ENCODE data around the gene TNFRSF12A.

TNFRSF12A gene

GRCh38 chr16:3028716-3029319 is 8.7 kb downstream of the TNFRSF12A start:
- H3K9me3 ChIP-seq (ENCODE audit: control extremely low read depth in 1 of 5, control insufficient read depth in 4 of 5, insufficient read depth in 2 of 5, low read depth in 1 of 5, low read length in 4 of 5): no peaks in the 10 kb centered on the region
- H3K36me3 ChIP-seq (ENCODE audit: control insufficient read depth in 4 of 4, insufficient read depth in 4 of 4, low read length in 3 of 4): peaks cover 5 to 22% (median 19%) of the 10 kb centered on the region in 4 experiments
- peaks cover 0 to 54% (median 31%) of the 10 kb centered on the region in 5 experiments for H3K27me3 ChIP-seq (replicated peaks in 2 of 5; ENCODE audit: control insufficient read depth in 4 of 5, insufficient read depth in 5 of 5, low read length in 4 of 5)
- CTCF ChIA-PET: interaction anchor here (0.6 to 12.5 kb wide), 20 partner anchors 8 to 1109 kb away, joined by 3 to 197 read pairs (median 6); partner anchors contain the start of genes BICDL2, CLDN6, CLDN9 and HCFC1R1
- no peak overlapping the region for H3K27ac ChIP-seq (ENCODE audit: insufficient read depth in 1 of 2, low read depth in 1 of 2, low read length in 2 of 2, poor library complexity in 1 of 2, severe bottlenecking in 2 of 2)
- H3K4me1 ChIP-seq (ENCODE audit: control extremely low read depth in 1 of 4, control insufficient read depth in 4 of 4, insufficient read depth in 4 of 4, low read length in 3 of 4): peaks cover 0 to 25% (median 23%) of the 10 kb centered on the region in 4 experiments
- POLR2A ChIA-PET: interaction anchor here (0.8 to 1.6 kb wide), 4 partner anchors 8 to 1387 kb away, joined by 3 to 7 read pairs (median 4); no protein-coding TSS in a partner anchor
- WGBS (ENCODE audit: insufficient coverage): 41% methylated on average over 12 of the region's 15 CpGs
- DNase-seq: no peak
- no peak overlapping the region for H3K4me3 ChIP-seq (ENCODE audit: control insufficient read depth in 1 of 7, extremely low read depth in 1 of 7, insufficient read depth in 4 of 7, low read depth in 2 of 7, low read length in 6 of 7)

GRCh38 chr16:3029491-3030221 is 9.5 kb downstream of the TNFRSF12A start:
- Histone ChIP-seq H3K27me3 (replicated peaks in 2 of 5; ENCODE audit: control insufficient read depth in 4 of 5, insufficient read depth in 5 of 5, low read length in 4 of 5) (peaks cover 0 to 62% (median 36%) of the 10 kb centered on the region in 5 experiments), H3K4me3 (ENCODE audit: control insufficient read depth in 1 of 7, extremely low read depth in 1 of 7, insufficient read depth in 4 of 7, low read depth in 2 of 7, low read length in 6 of 7) (peak overlapping the region in 3 of 7 experiments; percentile 1 to 54 (median 6)), H3K9me3 (ENCODE audit: control extremely low read depth in 1 of 5, control insufficient read depth in 4 of 5, insufficient read depth in 2 of 5, low read depth in 1 of 5, low read length in 4 of 5) (no peaks in the 10 kb centered on the region), H3K27ac (ENCODE audit: insufficient read depth in 1 of 2, low read depth in 1 of 2, low read length in 2 of 2, poor library complexity in 1 of 2, severe bottlenecking in 2 of 2) (no peak overlapping the region), H3K36me3 (ENCODE audit: control insufficient read depth in 4 of 4, insufficient read depth in 4 of 4, low read length in 3 of 4) (peaks cover 5 to 22% (median 19%) of the 10 kb centered on the region in 4 experiments), H3K4me1 (ENCODE audit: control extremely low read depth in 1 of 4, control insufficient read depth in 4 of 4, insufficient read depth in 4 of 4, low read length in 3 of 4) (peaks cover 0 to 22% (median 21%) of the 10 kb centered on the region in 4 experiments)
- CTCF ChIA-PET: interaction anchor here (1.1 to 12.5 kb wide), 13 partner anchors 9 to 99 kb away, joined by 3 to 197 read pairs (median 16); partner anchors contain the start of genes BICDL2, CLDN6, HCFC1R1 and MMP25
- DNase-seq: no peak
- POLR2A ChIA-PET: interaction anchor here (1.5 kb wide), 1 partner anchor 9 kb away, joined by 3 read pairs; no protein-coding TSS in a partner anchor
- 12% methylated on average over 59 of the region's 59 CpGs for WGBS (ENCODE audit: insufficient coverage)

- H3K4me3 ChIP-seq (ENCODE audit: control insufficient read depth in 1 of 7, extremely low read depth in 1 of 7, insufficient read depth in 4 of 7, low read depth in 2 of 7, low read length in 6 of 7): no peak overlapping the region
- DNase-seq: no peak
- H3K4me1 ChIP-seq (ENCODE audit: control extremely low read depth in 1 of 4, control insufficient read depth in 4 of 4, insufficient read depth in 4 of 4, low read length in 3 of 4): peaks cover 0 to 24% (median 21%) of the 10 kb centered on the region in 4 experiments
- POLR2A ChIA-PET: interaction anchor here (1.5 kb wide), 1 partner anchor 10 kb away, joined by 3 read pairs; no protein-coding TSS in a partner anchor
- 82% methylated on average over 30 of the region's 33 CpGs for WGBS (ENCODE audit: insufficient coverage)
- H3K27me3 ChIP-seq (replicated peaks in 2 of 5; ENCODE audit: control insufficient read depth in 4 of 5, insufficient read depth in 5 of 5, low read length in 4 of 5): peaks cover 0 to 70% (median 39%) of the 10 kb centered on the region in 5 experiments
- CTCF ChIA-PET: interaction anchor here (0.8 to 12.5 kb wide), 16 partner anchors 10 to 131 kb away, joined by 3 to 197 read pairs (median 12); partner anchors contain the start of genes BICDL2, CLDN6, HCFC1R1 and MMP25
- H3K27ac ChIP-seq (ENCODE audit: insufficient read depth in 1 of 2, low read depth in 1 of 2, low read length in 2 of 2, poor library complexity in 1 of 2, severe bottlenecking in 2 of 2): no peak overlapping the region
- H3K36me3 ChIP-seq (ENCODE audit: control insufficient read depth in 4 of 4, insufficient read depth in 4 of 4, low read length in 3 of 4): peaks cover 5 to 20% (median 18%) of the 10 kb centered on the region in 4 experiments
- no peaks in the 10 kb centered on the region for H3K9me3 ChIP-seq (ENCODE audit: control extremely low read depth in 1 of 5, control insufficient read depth in 4 of 5, insufficient read depth in 2 of 5, low read depth in 1 of 5, low read length in 4 of 5)
Observed at GRCh38 chr16:3030222-3031212, 10.3 kb downstream of the TNFRSF12A start.

GRCh38 chr16:3032624-3033023 is 12.5 kb downstream of the TNFRSF12A start:
- Histone ChIP-seq H3K4me1 (ENCODE audit: control extremely low read depth in 1 of 4, control insufficient read depth in 4 of 4, insufficient read depth in 4 of 4, low read length in 3 of 4) (peaks cover 0 to 33% (median 24%) of the 10 kb centered on the region in 4 experiments), H3K27me3 (replicated peaks in 2 of 5; ENCODE audit: control insufficient read depth in 4 of 5, insufficient read depth in 5 of 5, low read length in 4 of 5) (peaks cover 3 to 91% (median 47%) of the 10 kb centered on the region in 5 experiments), H3K27ac (ENCODE audit: insufficient read depth in 1 of 2, low read depth in 1 of 2, low read length in 2 of 2, poor library complexity in 1 of 2, severe bottlenecking in 2 of 2) (no peak overlapping the region), H3K36me3 (ENCODE audit: control insufficient read depth in 4 of 4, insufficient read depth in 4 of 4, low read length in 3 of 4) (no peaks in the 10 kb centered on the region), H3K4me3 (ENCODE audit: control insufficient read depth in 1 of 7, extremely low read depth in 1 of 7, insufficient read depth in 4 of 7, low read depth in 2 of 7, low read length in 6 of 7) (no peak overlapping the region), H3K9me3 (ENCODE audit: control extremely low read depth in 1 of 5, control insufficient read depth in 4 of 5, insufficient read depth in 2 of 5, low read depth in 1 of 5, low read length in 4 of 5) (no peaks in the 10 kb centered on the region)
- ChIA-PET POLR2A (no interaction called here), CTCF (interaction anchor here (1.1 to 12.5 kb wide), 12 partner anchors 9 to 434 kb away, joined by 3 to 197 read pairs (median 22); partner anchors contain the start of genes BICDL2, CLDN6, HCFC1R1 and MMP25)
- no peak for DNase-seq
- WGBS (ENCODE audit: insufficient coverage): 48% methylated on average over 4 of the region's 7 CpGs

GRCh38 chr16:3035289-3035971 is 15.3 kb downstream of the TNFRSF12A start:
- DNase-seq: no peak
- no peak overlapping the region for H3K27ac ChIP-seq (ENCODE audit: insufficient read depth in 1 of 2, low read depth in 1 of 2, low read length in 2 of 2, poor library complexity in 1 of 2, severe bottlenecking in 2 of 2)
- H3K4me1 ChIP-seq (ENCODE audit: control extremely low read depth in 1 of 4, control insufficient read depth in 4 of 4, insufficient read depth in 4 of 4, low read length in 3 of 4): peaks cover 0 to 13% (median 3%) of the 10 kb centered on the region in 4 experiments
- no peaks in the 10 kb centered on the region for H3K36me3 ChIP-seq (ENCODE audit: control insufficient read depth in 4 of 4, insufficient read depth in 4 of 4, low read length in 3 of 4)
- CTCF ChIA-PET: interaction anchor here (1.0 to 12.5 kb wide), 9 partner anchors 6 to 99 kb away, joined by 3 to 197 read pairs (median 87); partner anchors contain the start of genes BICDL2, CLDN6, HCFC1R1 and MMP25
- H3K9me3 ChIP-seq (ENCODE audit: control extremely low read depth in 1 of 5, control insufficient read depth in 4 of 5, insufficient read depth in 2 of 5, low read depth in 1 of 5, low read length in 4 of 5): no peaks in the 10 kb centered on the region
- no peak overlapping the region for H3K4me3 ChIP-seq (ENCODE audit: control insufficient read depth in 1 of 7, extremely low read depth in 1 of 7, insufficient read depth in 4 of 7, low read depth in 2 of 7, low read length in 6 of 7)
- peaks cover 7 to 98% (median 47%) of the 10 kb centered on the region in 5 experiments for H3K27me3 ChIP-seq (replicated peaks in 2 of 5; ENCODE audit: control insufficient read depth in 4 of 5, insufficient read depth in 5 of 5, low read length in 4 of 5)
- 39% methylated on average over 18 of the region's 19 CpGs for WGBS (ENCODE audit: insufficient coverage)
- POLR2A ChIA-PET: no interaction called here
